IPS-18a (cell line): Measurements from ENCODE around the gene UCMA.

Experiments used
- H3K27ac ChIP-seq: one replicate; pipeline ENCODE4 v1.5.1; 2013; ENCODE audit warnings: low read length
- H3K27me3 ChIP-seq: one replicate; pipeline ENCODE4 v1.6.1; 2013; ENCODE audit warnings: mild to moderate bottlenecking, low read length; ENCODE audit not compliant: control insufficient read depth, insufficient read depth
- H3K36me3 ChIP-seq: one replicate; pipeline ENCODE4 v1.6.1; 2013; ENCODE audit warnings: low read depth, low read length; ENCODE audit not compliant: control insufficient read depth
- H3K4me1 ChIP-seq: one replicate; pipeline ENCODE4 v1.6.1; 2013; ENCODE audit warnings: low read depth, low read length; ENCODE audit not compliant: control insufficient read depth
- H3K4me3 ChIP-seq: one replicate; pipeline ENCODE4 v1.5.1; 2013; ENCODE audit warnings: low read length
- H3K9ac ChIP-seq: one replicate; pipeline ENCODE4 v1.6.1; 2013; ENCODE audit warnings: mild to moderate bottlenecking, low read length, moderate library complexity
- H3K9me3 ChIP-seq: one replicate; pipeline ENCODE4 v1.6.1; 2013; ENCODE audit warnings: low read depth, low read length; ENCODE audit not compliant: control insufficient read depth

UCMA gene

DNA sequence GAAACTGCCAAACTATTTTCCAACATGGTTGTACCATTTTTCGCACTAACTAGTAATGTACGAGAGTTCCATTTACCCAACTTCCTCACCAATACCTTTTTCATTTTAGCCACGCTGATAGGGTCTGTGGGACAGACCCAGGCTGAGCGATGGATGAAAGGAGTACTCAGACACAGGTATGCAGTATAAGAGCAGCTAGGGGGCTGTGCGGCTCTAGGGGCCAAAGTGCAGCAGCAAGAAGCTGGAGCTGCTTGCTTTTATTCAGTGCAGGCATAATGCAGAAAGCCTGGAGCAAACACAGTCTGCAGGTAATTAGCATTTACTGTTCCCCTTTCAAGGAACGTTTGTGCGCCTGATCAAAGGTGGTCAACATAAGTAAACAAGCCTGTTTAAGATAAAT, 21.0 kb downstream of the UCMA start:
- H3K9ac ChIP-seq, result no peak overlapping the region

GRCh38 chr10:13206546-13207443, 27.4 kb downstream of the UCMA start:
- Histone ChIP-seq H3K4me3 (no peak overlapping the region), H3K36me3 (peaks cover 76% of the 10 kb centered on the region), H3K27ac (no peak overlapping the region), H3K4me1 (peaks cover 3% of the 10 kb centered on the region), H3K9ac (no peak overlapping the region), H3K27me3 (no peaks in the 10 kb centered on the region), H3K9me3 (no peaks in the 10 kb centered on the region)

More for the DNA sequence above, 21.0 kb downstream of the UCMA start:
- peaks cover 5% of the 10 kb centered on the region for H3K9me3 ChIP-seq
- H3K27ac ChIP-seq, result no peak overlapping the region
- peaks cover 31% of the 10 kb centered on the region for H3K36me3 ChIP-seq
- H3K4me3 ChIP-seq, result no peak overlapping the region
- no peaks in the 10 kb centered on the region for H3K27me3 ChIP-seq
- H3K4me1 ChIP-seq, result peaks cover 3% of the 10 kb centered on the region

GRCh38 chr10:13206091-13206490, 28.1 kb downstream of the UCMA start:
- peaks cover 78% of the 10 kb centered on the region for H3K36me3 ChIP-seq
- H3K4me1 ChIP-seq, result peaks cover 3% of the 10 kb centered on the region
- no peak overlapping the region for H3K4me3 ChIP-seq
- no peaks in the 10 kb centered on the region for H3K9me3 ChIP-seq
- no peaks in the 10 kb centered on the region for H3K27me3 ChIP-seq
- H3K27ac ChIP-seq, result no peak overlapping the region
- no peak overlapping the region for H3K9ac ChIP-seq

- Histone ChIP-seq H3K9ac (no peak overlapping the region), H3K9me3 (no peaks in the 10 kb centered on the region), H3K4me3 (no peak overlapping the region), H3K36me3 (peaks cover 91% of the 10 kb centered on the region), H3K27ac (no peak overlapping the region), H3K27me3 (no peaks in the 10 kb centered on the region), H3K4me1 (no peaks in the 10 kb centered on the region)
Measured at GRCh38 chr10:13201132-13201531, 33.0 kb downstream of the UCMA start.

DNA sequence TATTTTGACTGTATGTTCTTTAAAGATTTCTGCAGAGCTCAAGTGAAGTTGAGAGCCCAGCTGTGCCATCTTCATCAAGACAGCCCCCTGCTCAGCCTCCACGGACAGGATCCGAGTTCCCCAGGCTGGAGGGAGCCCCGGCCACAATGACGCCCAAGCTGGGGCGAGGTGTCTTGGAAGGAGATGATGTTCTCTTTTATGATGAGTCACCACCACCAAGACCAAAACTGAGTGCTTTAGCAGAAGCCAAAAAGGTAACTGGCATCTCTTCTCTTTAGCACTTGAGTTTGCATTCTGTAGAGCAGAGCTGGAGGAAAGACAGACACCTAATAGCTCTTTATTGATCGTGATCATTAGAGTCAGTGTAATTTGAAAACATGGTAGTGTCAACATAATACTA, 39.2 kb downstream of the UCMA start:
- peaks cover 90% of the 10 kb centered on the region for H3K36me3 ChIP-seq

GRCh38 chr10:13193637-13194036, 40.5 kb downstream of the UCMA start:
- no peak overlapping the region for H3K27ac ChIP-seq
- H3K9ac ChIP-seq, result no peak overlapping the region
- H3K4me1 ChIP-seq, result no peaks in the 10 kb centered on the region
- no peaks in the 10 kb centered on the region for H3K9me3 ChIP-seq
- H3K4me3 ChIP-seq, result no peak overlapping the region
- H3K36me3 ChIP-seq, result peaks cover 91% of the 10 kb centered on the region
- H3K27me3 ChIP-seq, result no peaks in the 10 kb centered on the region

More for the DNA sequence above, 39.2 kb downstream of the UCMA start:
- H3K9ac ChIP-seq, result no peak overlapping the region
- no peak overlapping the region for H3K27ac ChIP-seq
- no peak overlapping the region for H3K4me3 ChIP-seq
- H3K9me3 ChIP-seq, result no peaks in the 10 kb centered on the region
- no peaks in the 10 kb centered on the region for H3K27me3 ChIP-seq
- H3K4me1 ChIP-seq, result no peaks in the 10 kb centered on the region

DNA sequence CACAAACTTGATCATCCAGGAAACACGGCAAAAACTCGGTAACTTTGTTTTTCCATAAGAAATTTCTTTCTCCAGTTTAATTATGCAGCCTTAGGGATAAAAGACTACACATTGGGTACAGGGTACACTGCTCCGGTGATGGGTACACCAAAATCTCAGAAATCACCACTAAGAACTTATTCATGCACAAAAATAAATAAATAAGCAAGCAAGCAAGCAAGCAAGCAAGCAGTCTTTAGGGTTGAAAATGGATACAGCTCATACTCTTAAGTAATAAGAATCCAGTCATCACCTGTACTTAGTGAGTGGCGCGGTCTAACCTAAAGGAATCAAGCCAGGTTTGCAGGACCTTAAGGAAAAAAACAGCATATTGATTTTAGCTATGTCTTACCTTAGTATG, 42.8 kb downstream of the UCMA start:
- Histone ChIP-seq H3K36me3 (peaks cover 88% of the 10 kb centered on the region), H3K27me3 (no peaks in the 10 kb centered on the region), H3K4me3 (no peak overlapping the region)

GRCh38 chr10:13190816-13191215, 43.4 kb downstream of the UCMA start:
- no peak overlapping the region for H3K9ac ChIP-seq
- no peaks in the 10 kb centered on the region for H3K9me3 ChIP-seq
- no peak overlapping the region for H3K4me3 ChIP-seq
- no peaks in the 10 kb centered on the region for H3K27me3 ChIP-seq
- H3K27ac ChIP-seq, result no peak overlapping the region
- no peaks in the 10 kb centered on the region for H3K4me1 ChIP-seq
- H3K36me3 ChIP-seq, result peaks cover 89% of the 10 kb centered on the region

More for the DNA sequence above, 42.8 kb downstream of the UCMA start:
- no peaks in the 10 kb centered on the region for H3K4me1 ChIP-seq
- no peak overlapping the region for H3K27ac ChIP-seq
- no peaks in the 10 kb centered on the region for H3K9me3 ChIP-seq
- H3K9ac ChIP-seq, result no peak overlapping the region

DNA sequence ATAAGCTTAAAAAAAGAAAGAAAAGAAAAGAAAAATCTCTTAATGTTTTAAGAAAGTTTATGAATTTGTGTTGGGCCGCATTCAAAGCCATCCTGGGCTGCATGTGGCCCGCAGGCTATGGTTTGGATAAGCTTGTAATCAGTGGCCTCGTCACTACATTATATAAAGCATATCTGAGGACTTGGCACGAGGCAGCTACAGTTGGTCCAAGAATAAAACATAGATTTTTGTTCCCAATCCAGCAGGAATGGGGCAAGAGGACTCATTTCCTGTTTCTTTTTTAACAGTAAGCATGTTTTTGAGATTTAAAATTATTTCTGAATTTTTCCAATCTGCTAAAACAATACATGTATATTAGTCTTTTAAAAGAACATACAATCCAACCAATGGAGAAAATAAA, 44.2 kb downstream of the UCMA start:
- Histone ChIP-seq H3K4me3 (no peak overlapping the region), H3K9ac (no peak overlapping the region), H3K27me3 (no peaks in the 10 kb centered on the region), H3K36me3 (peaks cover 92% of the 10 kb centered on the region), H3K9me3 (no peaks in the 10 kb centered on the region), H3K27ac (no peak overlapping the region), H3K4me1 (no peaks in the 10 kb centered on the region)

GRCh38 chr10:13188593-13188992, 45.6 kb downstream of the UCMA start:
- Histone ChIP-seq H3K27ac (no peak overlapping the region), H3K36me3 (peaks cover 93% of the 10 kb centered on the region), H3K27me3 (no peaks in the 10 kb centered on the region)

GRCh38 chr10:13187135-13187534, 47.0 kb downstream of the UCMA start:
- no peaks in the 10 kb centered on the region for H3K4me1 ChIP-seq
- no peak overlapping the region for H3K9ac ChIP-seq
- H3K4me3 ChIP-seq, result no peak overlapping the region
- H3K27me3 ChIP-seq, result no peaks in the 10 kb centered on the region
- H3K36me3 ChIP-seq, result peaks cover 93% of the 10 kb centered on the region
- H3K27ac ChIP-seq, result no peak overlapping the region
- H3K9me3 ChIP-seq, result no peaks in the 10 kb centered on the region

More at GRCh38 chr10:13188593-13188992, 45.6 kb downstream of the UCMA start:
- Histone ChIP-seq H3K9me3 (no peaks in the 10 kb centered on the region), H3K9ac (no peak overlapping the region), H3K4me3 (no peak overlapping the region), H3K4me1 (no peaks in the 10 kb centered on the region)
